GM19397 (cell line): ENCODE results near the gene PRR14L.

Experiments
- ATAC-seq: cut with Tn5 transposase; IDR thresholded peaks from one replicate; pipeline ENCODE4 v1.9.1; 2021; ENCODE audit warnings: mild to moderate bottlenecking, moderate library complexity; ENCODE audit not compliant: unreplicated experiment

The PRR14L gene

GRCh38 chr22:31647066-31647465, 102.9 kb downstream of the PRR14L start:
- no peak for ATAC-seq

GRCh38 chr22:31646186-31647019, 103.5 kb downstream of the PRR14L start:
- no peak for ATAC-seq

GRCh38 chr22:31639436-31640039, 110.4 kb downstream of the PRR14L start:
- no peak for ATAC-seq

GRCh38 chr22:31637891-31638618, 111.9 kb downstream of the PRR14L start:
- no peak for ATAC-seq

GRCh38 chr22:31637447-31637890, 112.5 kb downstream of the PRR14L start:
- peak; percentile 49 for ATAC-seq

- no peak for ATAC-seq
Observed at GRCh38 chr22:31635638-31636306, 114.2 kb downstream of the PRR14L start.

GRCh38 chr22:31631436-31631835, 118.5 kb downstream of the PRR14L start:
- ATAC-seq, result no peak
